Sciatic nerve (tissue), 2 donors: Measurements from ENCODE around the gene CACFD1. TPM values are rescaled to one million over a fixed set of nuclear protein-coding genes. Genes with fewer than 3 reads are reported as not detected.

Source experiments
- ATAC-seq: fragments of 200-7000 bp; cut with Tn5 transposase; one replicate; pipeline ENCODE4 v1.9.1; 2020; ENCODE audit warnings: mild to moderate bottlenecking, moderate library complexity
- DNase-seq: peaks from one replicate; pipeline ENCODE4 v3.0.0-alpha.2; 2020; ENCODE audit warnings: low spot score
- intact Hi-C: fragments of 100-400 bp; cut with DNase I; formaldehyde crosslinking; loops from one replicate; pipeline ENCODE4 v1.14.2; 2022
- total RNA-seq: library from RNA; stranded (reverse); fragmentation: NEBNext Ultra II Directional; extraction: Animal tissue kit (Norgen Biotek cat#: 25700); gene quantifications from one replicate; pipeline ENCODE4 v1.2.1, GENCODE V29; 2021
- donor health status: DM: no; HTN: no; CAD: no.
- donor health status: DM: no; HTN: no; CAD: no.

CACFD1 gene
- total RNA-seq, 1 donor from 2014 or later = 10.1 TPM

DNA sequence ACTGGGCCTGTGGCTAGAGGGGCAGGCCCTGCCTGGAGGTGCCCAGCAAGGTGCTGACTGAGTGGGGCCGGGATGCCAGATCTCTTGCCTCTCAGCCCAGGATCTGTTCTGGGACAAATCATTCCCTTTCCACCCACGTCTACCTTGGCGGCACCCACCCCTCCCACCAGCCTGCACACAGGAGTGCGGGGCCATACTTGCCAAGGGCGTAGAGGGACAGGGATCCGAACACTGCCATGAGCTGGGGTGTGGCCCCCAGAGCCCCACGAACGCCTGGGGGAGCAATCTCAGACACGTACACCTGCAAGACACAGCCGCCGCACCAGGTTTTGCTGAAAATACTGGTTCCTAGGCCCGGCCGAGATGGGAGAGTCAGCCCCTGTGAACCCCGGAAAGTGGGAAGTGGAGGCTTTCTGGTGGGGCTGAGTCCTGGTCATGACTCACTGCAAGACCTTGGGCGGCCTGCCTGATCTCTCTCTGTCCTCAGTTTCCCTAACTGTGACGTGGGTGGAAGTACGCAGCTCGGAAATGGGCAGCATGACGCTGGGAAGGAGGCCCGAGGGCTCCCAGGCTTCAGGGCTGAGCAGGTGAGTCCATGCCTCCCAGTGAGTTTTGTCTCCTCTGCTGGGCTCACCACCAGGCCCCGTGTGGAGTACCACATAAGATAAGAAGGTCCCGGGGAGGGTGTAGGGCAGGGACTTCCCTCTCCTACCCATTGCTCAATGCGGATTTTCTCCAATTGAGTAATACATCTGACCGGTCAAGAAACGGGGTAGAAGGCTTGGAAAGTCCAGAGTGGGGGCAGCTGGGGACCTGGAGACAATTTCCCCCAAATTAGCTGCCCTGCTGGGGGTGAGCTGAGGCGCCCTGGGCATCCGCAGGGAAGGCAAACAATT is 16.5 kb downstream of the CACFD1 start:
- DNase-seq = no peak
- ATAC-seq = no peak
- intact Hi-C loops = no loop called here

DNA sequence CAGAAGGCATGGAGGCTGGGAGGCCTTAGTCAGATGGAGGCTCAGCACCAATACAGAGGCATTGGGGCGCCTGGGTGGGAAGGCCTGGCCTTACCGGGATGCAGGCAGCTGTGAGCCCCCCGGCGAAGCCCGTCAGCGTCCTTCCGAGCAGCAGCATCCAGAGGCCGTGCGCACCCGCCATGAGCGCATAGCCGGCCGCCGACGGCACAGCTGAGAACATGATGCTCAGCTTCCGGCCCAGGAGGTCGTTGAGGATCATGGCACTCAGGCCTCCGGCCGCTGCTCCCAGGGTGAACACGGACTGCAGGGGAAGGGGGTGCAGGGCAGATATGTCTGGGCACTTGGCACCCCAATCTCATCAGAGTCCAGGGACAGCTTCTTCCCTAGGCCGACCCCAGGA is 17.2 kb downstream of the CACFD1 start:
- ATAC-seq = no peak
- intact Hi-C loops = no loop called here
- DNase-seq = no peak

DNA sequence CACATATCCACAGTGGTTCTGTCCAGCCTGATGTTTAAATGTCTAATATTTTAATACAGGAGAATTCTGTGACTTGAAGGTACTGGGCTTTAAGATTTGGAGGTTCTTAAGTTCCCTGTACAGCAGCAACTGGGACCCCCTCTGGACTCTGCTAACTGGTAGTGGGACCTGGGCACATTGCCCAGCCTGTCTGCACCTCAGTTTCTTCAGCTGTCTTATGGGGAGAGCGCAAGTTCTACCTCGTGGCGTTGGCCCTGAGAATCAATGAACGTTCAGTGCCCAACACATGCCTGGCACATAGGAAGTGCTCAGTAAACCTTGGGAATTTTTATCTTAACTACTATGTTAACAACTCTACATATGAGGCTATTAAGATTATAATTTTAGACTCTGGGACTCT is 17.7 kb downstream of the CACFD1 start:
- no peak for DNase-seq
- intact Hi-C loops = no loop called here
- no peak for ATAC-seq

DNA sequence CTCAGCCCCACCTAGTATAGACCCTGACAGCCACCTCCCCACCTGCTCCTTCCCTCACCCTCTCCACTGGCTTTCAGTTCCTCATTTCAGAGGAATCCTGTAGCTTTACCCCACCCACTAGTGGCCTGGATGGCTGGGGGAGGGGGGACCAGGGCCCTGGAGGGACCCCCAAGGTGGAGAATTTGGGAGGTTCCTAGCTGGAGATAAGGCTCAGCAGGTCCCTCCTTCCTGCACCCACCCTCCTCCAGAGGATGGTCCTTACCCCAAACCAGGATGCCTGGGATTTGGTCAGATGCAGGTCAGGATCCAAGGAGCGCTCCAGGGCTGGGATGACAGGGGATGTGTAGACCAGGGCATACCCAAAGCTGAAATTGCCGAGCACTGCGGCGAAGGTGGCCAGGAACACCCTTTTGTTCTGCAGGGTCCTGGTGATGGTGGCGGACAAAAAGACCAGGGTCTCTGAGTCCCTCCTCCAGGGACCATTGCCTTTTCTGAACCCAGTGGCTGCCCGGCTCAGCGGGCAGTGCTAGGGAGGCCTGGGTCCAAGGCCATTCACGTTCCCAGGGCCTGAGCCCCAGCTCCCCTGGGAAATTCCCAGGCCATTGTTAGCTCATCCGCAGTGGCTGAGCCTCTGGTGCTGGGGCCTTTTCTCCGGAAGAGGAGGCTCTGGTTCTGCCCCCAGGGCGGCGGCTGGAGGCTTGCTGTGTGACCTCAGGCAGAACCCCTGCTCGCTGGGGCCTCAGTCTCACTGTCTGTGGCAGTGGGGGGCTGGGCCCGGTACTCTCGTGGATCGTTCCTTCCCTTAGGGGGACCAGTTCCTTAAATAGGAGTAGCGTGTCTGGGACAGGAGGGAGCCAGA is 18.4 kb downstream of the CACFD1 start:
- ATAC-seq (peak; percentile 13), DNase-seq (no peak)
- intact Hi-C loops = no loop called here

DNA sequence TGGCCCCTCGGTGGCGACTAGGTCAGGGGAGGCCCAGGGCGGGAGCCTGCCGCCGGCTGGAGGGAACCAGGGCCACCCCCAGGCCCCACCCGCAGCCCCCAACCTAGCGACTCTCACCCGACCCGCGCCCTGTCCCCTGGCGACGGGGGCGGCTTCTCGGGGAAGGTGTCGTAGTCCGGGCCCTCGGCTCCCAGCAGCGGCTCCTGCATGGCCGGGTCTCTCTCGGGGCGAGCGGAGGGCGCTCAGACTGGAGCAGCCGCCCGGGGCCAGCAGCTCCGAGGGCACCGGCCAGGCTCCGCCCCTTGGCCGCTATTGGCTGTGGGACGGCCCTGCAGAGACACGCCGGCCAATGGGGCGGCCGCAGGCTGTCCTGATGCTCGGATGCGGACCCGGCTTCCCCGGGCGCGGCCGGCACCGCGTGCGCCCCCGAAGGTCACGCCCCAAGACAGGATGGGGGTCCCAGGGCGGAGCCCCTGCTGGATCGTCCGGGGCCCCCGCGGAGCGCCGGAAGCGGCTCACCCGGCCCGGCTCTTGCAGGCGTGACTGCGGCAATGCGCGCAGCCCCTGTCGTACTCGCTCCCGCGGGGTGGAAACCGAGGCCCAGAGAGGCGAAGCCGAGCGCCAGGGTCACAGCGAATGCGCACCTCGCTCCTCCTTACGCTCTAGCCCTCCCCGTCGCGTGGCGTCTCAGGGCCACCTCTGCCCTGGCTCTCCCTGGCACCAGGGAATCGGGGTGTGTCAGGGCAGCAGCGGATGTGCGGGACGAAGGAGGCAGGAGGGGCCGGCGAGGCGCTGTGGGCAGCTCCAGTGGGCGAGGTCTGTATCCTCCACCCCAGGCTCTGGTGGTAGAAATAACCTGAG is 19.3 kb downstream of the CACFD1 start, which contains the start of gene SLC2A6:
Gene SLC2A6 (minus strand): TSS at position 249 of the 861 bp plus-strand sequence. CDS start 40 bp downstream, at position 209.
- intact Hi-C loops = no loop called here
- peak; percentile 89 for DNase-seq

DNA sequence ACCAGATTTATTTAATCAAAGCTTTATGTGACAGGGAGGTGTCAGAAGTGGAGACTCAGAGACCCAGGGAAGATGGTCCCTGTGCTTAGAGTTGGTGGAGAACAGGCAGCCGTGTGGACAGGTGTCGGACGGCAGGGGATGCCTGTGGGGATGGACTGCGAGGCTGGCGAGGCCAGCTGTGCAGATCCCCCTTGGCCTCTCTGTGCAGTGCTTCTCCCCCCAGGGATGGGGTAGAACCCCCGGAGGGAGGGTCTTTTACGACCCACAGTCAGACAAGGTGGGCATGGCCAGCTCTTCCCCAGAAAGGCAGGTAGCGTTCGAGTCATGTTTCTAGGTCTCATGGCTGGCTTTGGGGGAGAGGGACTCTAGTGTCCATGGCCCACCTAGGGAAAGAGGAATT is 23.8 kb downstream of the CACFD1 start:
- DNase-seq (no peak), ATAC-seq (no peak)
- intact Hi-C loops = loop anchor here (10.0 kb wide), 1 partner anchor 299 kb away; no protein-coding TSS in a partner anchor

More for the DNA sequence above, 19.3 kb downstream of the CACFD1 start, which contains the start of gene SLC2A6:
- peak; percentile 96 for ATAC-seq

DNA sequence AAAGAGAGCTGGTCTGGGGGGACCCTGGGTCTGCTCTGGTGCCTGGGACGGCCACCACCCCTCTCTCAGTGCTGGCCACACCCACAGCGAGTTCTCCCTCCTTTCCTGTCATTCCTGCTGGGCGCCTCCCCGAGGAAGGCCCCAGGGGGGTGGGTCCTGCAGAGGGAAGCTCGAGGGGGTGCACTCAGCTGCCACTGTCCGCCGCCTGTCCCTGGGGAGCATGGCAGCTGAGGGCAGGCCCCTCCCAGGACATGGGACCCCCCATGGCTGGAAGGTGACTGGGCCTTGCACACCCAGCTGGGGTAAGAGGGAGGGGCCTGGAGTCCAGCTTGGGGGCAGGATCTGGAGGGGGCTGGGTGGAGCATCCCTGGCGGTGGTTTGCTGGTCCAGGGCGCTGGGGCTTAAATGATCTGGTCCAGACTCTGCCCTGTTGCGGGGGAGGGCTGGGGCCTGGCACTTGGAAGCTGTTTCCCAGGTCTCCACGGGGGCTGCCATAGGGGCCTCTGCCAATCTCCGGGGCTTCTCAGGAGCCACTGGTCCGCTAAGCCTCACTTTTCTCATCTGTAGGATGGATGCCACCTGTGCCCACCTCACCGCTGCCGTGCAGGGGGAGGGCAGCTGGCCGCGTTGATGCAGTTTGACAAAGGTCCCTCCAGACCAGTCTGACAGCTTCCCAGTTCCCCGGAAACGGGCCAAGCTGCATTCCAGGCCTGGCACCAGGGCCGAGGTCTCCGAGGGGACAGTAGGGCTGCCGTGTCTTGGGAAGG is 25.1 kb downstream of the CACFD1 start:
- DNase-seq = no peak
- ATAC-seq = no peak
- intact Hi-C loops = loop anchor here (10.0 kb wide), 1 partner anchor 300 kb away; no protein-coding TSS in a partner anchor

DNA sequence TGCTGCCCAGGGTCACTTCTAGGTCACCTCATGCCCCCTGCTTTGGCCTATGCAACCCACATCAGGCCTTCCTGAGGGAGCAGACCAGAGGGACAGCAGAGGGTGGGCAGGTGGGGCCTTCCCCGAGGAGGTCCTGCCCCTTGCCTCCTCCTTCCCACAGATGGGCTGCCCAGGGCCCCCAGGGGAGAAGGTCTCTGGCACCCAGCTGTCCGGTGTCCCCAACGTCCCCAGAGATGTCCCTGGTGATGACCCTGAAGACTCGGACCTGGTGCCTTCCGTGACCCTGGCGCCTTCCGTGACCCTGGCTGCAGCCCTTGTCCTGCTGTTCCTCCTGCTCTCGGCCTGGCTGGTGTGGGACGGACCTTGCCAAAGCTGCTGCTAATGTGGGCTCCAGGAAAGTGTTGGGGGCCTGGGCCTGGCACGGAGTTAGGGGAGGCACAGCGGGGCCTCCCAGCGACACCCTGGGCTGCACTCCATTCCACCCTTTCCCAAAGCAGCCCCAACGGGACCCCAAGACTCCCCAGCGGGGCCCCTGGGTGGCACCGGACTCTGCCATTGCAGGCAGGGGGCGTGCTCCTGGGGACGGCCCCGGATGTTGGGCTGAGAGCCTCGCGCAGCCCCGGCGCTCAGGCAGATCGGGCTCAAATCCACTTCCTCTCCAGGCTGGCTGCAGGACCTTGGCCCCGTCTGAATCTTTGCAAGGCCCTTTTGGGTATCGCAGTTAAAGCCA is 25.9 kb downstream of the CACFD1 start:
- no peak for DNase-seq
- intact Hi-C loops = loop anchor here (1.0 to 10.0 kb wide), 2 partner anchors 37 to 301 kb away; no protein-coding TSS in a partner anchor
- peak; percentile 3 for ATAC-seq

DNA sequence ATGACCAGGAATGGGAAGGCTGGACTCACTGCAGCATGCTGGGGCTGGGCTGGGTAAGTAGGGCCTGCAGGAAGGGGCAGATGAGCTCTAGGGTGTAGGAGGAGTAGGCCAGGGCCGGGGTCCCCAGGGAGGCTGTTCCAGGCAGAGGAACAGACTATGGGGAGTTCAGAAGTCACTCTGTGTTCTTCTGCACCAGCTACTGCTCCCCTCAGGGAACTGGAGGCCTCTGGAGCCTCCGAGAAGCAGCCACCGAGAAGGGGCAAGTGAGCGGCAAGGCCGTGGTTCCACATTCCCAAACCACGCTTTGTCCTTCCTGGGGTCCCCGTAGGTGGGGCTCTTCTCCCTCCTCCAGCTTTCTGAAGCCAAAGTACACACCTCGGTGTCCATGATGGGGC is 27.6 kb downstream of the CACFD1 start:
- DNase-seq = no peak
- intact Hi-C loops = loop anchor here (10.0 kb wide), 1 partner anchor 303 kb away; no protein-coding TSS in a partner anchor
- ATAC-seq = no peak

DNA sequence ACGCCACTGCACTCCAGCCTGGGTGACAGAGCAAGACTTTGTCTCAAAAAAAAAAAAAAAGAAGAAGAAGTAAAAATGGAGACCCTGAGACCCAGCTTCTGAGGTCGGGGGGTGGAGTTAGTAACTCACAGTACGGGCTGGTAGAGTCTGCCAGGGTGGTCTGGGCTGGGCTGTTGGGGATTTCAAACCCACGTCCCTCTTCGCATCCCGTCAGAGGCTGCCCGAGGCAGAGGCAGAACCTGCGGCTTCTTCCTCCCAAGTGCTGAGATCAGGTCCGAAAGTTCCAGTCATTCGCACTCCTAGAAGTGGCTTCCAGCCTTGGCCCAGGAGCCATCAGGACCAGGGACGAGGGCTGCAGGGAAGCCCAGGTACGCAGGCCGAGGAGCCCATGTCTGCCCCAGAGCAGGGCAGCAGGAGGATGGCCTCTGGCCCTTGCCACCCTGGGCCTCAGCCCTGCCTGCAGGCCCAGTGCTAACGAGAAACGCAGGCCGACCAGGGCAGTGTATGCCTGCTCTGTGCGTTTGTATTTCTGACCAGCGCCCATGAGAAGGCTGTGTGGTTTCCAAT is 29.0 kb downstream of the CACFD1 start:
- no peak for ATAC-seq
- intact Hi-C loops = loop anchor here (10.0 kb wide), 1 partner anchor 304 kb away; no protein-coding TSS in a partner anchor

DNA sequence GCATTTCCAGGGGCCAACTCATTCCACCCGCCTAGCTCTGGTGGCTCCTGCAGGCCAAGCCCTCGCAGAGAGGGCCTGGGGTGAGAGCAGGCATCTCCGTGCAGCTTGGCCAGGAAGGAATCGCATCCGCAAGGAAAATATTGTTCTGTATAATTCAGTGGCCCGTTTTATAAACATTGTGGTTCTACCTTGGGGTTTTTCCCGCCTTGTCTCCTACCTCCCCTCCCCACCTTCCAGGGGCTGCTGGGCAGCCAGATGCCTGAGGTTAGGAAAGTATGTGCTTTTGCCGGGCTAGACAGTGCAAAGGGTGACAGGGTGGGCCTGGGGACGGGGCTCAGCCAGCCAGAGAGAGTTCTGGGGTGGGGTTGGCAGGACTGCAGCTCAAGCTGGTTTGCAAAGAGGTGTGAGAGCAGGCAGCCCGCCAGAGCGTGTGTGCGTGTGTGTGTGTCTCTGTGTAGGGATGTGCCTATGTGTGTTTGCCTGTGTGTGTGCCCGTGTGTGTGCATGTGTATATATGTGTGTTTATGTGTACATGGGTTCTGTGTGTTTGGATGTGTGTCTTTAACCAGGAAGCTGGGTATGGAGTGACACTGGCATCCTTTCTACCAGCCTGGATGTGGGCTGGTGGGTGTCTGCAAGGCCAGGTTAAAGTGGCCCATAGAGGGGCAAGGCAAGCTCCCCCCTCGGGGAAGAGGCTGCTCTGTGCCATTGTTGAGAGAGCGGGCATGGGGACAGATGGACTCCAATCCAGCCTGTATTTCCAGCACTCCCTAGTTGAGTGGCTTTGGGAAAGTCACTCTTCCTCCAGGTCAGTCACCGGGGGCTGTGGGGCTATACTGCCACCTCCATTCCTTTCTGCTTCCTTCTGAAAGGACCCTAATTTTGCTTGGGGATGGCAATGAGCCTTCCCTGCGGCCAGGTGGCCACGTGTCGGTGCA is 29.7 kb downstream of the CACFD1 start:
- intact Hi-C loops = loop anchor here (10.0 kb wide), 1 partner anchor 305 kb away; no protein-coding TSS in a partner anchor
- ATAC-seq = no peak
- no peak for DNase-seq

More for the DNA sequence above, 29.0 kb downstream of the CACFD1 start:
- DNase-seq = no peak

DNA sequence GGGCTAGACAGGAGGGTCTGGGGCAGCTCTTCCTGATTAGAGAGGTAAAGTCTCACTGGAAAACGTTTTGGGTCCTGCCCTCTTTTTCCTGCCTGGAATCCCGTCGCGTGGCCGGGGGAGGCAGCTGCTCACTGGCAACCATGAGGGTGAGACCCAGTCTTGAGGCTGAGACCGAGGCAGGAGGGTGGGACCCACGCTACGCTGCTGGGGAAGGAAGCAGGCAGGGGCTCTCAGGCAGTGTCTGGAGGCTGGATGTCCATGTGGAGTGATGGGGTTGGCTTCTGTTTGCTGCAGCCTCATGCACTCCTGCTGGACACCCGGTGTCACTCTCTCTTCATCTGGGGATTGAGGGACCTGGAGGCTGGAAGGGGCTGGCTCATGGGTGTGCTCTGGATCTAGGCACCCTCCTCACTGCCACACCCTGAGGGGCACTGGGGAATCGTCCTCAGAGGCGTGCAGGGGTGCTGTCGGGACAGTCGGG is 30.5 kb downstream of the CACFD1 start:
- intact Hi-C loops = no loop called here
- ATAC-seq = no peak

DNA sequence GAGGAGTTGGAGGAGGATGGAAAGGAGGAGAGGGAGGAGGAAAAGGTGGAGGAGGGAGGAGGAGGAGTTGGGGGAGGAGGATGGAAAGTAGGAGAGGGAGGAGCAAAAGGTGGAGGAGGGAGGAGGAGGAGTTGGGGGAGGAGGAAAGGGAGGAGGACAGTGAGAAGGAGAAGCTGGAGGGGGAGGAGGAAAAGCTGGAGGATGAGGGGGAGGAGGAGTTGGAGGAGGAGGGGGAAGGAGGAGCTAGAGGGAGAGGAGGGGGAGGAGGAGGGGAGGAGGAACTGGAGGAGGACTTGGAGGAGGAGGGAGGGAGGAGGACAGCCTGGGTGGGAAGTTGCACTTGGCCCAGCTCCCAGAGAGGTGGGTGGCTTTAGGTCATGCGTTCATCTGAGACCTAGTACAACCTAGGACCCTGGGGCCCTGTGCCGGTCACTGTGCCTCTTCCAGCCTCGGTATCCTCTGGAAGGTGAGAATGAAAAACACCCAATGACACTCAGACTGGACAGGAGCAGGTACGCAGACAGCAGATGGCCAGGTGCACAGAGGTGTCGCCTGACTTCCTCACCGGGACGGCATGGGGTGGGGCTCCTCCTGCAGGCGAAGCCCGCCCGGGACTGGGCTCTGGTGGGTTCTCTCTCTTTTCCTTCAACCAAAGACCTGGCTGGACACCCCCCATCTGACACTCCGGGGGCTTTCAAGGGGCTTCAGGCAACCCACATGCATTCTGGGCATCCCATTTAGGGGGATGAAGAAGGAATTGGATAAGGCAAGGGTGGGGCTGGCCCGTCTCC is 31.3 kb downstream of the CACFD1 start:
- ATAC-seq (no peak), DNase-seq (no peak)
- intact Hi-C loops = no loop called here

More for the DNA sequence above, 30.5 kb downstream of the CACFD1 start:
- DNase-seq = no peak

DNA sequence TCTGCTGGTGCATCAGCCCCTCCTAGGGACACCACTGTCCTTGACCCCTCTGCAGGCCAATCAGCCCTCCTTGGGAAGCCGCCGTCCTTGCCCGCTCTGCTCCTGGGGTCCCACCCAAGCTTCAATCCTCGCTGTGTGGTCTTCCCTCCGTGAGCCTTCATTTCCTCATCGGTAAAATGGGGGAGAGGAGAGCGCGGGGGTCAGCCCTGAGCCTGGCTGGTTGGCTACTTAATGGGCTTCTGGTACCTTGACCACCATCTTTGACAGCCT is 31.8 kb downstream of the CACFD1 start:
- intact Hi-C loops = no loop called here
- no peak for ATAC-seq
- no peak for DNase-seq
